Activated CD4-positive, CD25-positive, alpha-beta regulatory T cell treated with anti-CD3 and anti-CD28 coated beads, Interleukin-2, amount 50 U/mL, for 16 hours (primary cell): ENCODE data around the gene SVOPL.

Source experiments
- DNase-seq: peaks from one replicate; pipeline ENCODE4 v3.0.0-alpha.2; 2020; ENCODE audit warnings: low read depth, low spot score

SVOPL gene

GRCh38 chr7:138661069-138661635 is 40.0 kb downstream of the SVOPL start:
- DNase-seq, result no peak

DNA sequence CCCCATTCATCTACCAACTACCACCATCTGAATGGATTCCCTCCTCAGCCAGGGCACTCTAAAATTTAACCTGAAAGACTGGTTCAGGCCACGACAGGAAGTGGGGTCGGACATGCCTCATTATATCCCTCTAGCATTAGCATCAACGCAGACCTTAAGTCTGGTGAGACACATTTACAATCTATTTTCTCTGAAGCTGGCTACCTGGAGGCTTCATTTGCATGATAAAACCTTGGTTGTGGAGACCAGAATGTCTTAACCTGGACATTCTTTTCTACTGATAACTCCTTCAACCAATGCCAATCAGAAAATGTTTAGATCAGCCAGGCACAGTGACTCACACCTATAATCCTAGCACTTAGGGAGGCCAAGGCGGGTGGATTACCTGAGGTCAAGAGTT is 42.3 kb downstream of the SVOPL start:
- no peak for DNase-seq

DNA sequence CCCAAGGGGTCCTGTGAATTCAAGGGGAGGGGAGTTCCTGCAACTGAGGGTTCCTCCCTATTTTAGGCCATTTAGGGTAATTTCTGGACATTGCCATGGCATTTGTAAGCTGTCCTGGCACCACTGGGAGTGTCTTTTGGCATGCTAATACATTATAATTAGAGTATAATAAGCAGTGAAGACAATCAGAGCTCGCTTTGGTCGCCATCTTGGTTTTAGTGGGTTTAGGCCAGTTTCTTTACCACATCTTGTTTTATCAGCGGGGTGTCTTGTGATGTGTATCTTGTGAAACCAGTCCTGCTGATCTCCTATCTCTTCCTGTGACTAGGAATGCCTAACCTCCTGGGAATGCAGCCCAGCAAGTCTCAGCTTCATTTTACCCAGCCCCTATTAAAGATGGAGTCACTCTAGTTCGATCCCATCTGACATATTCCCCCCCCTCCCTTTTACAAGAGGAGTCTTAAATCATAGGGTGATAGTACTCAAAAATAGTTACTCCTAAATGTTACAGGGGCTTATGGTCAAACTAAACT is 43.2 kb downstream of the SVOPL start:
- no peak for DNase-seq

DNA sequence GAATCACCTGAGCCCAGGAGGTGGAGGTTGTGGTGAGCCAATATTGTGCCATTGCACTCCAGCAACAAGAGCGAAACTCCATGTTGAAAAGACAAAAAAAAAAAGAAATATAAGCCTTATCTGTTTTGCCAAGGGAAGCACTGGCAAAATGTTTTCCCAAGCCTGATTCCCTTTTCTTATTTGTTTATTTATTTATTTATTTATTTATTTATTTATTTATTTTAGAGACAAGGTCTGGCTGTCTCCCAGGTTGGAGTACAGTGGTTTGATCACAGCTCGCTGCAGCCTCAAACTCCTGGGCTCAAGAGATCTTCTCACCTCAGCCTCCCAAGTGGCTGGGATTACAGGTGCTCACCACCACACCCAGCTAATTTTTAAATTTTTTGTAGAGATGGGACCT is 44.2 kb downstream of the SVOPL start:
- DNase-seq, result no peak

- DNase-seq, result no peak
These were observed 46.5 kb downstream of the SVOPL start for GRCh38 chr7:138654616-138655015.

GRCh38 chr7:138649506-138649905 is 51.7 kb downstream of the SVOPL start:
- no peak for DNase-seq

- no peak for DNase-seq
These were observed 55.9 kb downstream of the SVOPL start for GRCh38 chr7:138645284-138645683.

DNA sequence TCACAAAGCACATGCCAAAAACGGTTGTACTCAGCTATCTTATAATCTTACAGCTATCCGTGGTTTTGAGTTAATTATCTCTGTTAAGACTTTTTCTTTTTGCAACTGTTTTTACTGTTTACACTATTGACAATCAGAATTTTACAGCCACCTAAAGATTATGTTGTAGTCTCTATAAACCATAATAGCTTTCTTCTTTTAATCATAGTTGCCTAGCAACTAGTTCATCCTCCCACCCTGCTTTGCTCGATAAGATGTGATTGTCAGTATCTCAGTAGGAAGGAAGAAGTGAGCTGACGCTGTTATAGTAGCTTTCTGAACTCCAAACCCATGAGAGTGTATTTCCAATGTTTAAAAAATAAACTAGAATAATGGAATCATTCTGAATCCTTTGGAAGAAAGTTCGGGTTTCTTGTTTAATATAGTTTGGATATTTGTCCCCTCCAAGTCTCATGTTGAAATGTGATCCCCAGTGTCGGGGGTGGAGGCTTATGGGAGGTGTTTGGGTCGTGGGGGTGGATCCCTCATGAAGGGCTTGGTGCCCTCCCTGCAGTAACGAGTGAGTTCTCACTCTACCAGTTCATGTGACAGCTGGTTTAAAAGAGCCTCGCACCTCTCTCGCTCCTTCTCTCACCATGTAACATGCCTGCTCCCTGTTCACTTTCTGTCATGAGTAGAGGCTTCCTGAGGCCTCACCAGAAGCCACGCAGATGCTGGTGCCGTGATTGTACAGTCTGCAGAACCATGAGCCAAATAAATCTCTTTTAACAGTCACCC is 68.1 kb downstream of the SVOPL start:
- DNase-seq, result no peak

DNA sequence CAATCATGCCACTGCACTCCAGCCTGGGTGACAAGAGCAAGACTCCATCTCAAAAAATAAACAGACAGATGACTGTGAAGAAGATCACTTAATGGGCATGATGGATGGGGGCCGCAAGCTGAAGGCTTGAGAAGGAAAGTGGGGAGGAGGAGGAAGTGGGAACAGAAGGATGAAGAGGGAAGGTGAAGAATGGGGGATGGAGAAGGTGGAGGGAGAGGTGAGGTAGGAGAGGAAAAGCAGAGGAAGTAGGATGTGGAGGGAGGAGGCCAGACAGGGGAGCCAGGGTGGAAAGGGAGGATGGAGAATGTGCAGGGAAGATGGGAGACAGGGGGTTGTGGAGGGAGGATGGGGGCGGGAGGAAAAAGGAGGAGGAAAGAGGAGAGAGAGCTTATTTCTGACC is 68.8 kb downstream of the SVOPL start:
- no peak for DNase-seq

DNA sequence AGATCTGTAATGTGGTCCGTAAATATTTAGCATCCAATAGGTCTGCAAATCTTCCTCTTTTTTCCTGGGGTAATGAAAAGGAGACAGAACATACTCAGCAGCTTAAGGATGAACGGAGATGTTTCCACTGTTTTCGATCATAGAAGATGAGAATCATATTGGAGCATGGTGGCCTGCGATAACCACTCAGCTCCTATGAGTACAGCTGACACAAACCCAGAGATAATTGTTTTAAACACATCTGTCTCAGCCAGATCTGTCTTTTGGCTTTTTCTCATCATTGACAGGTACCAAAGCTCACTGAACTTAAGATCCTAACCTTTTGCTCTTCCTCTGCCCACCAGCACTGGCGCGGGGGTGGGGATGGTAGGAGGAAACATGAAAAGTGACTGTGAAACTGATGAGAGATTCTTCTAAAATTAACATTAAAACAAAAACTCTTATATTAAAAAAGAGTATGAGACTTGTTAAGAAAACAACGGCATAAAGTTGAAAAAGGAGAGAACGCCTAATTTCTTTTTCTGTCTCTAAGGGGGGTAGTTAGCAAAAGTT is 71.0 kb downstream of the SVOPL start:
- DNase-seq, result no peak

DNA sequence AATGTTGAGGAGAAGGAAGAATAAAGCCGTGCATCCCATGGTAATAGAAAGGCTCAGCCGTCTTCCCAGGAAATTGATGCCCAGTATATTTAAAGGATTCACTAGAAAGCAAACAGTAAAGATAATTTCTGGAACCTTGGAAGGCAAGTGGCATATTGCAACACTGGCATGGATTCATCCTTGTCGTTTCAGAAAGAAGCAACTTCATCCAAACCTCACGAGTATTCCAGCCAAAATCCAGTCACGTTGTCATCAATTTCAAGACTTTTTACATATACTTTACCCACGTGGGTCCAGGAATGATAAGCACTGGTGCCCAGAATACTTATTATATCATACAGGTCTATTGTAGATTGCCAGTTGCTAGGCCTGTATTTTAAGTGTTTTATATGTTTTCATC is 73.8 kb downstream of the SVOPL start:
- no peak for DNase-seq

DNA sequence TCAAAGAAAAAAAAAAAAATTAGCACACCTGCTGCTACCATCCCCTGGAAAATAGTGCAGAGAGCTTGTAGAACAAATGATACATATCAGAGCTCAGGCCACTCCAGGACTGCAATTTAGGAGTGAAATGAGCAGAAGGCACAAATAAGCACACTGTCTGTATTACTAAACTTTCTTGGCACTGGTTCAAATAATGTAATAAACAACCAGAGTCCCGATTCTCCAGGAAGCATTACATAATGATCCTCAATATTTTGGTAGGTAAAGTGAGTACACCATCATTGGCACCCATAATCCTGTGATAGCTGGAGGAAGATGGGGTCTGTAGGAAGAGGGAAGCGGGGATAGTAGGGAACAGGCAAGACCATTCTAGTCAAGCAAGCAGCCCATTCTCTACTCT is 74.3 kb downstream of the SVOPL start:
- no peak for DNase-seq

DNA sequence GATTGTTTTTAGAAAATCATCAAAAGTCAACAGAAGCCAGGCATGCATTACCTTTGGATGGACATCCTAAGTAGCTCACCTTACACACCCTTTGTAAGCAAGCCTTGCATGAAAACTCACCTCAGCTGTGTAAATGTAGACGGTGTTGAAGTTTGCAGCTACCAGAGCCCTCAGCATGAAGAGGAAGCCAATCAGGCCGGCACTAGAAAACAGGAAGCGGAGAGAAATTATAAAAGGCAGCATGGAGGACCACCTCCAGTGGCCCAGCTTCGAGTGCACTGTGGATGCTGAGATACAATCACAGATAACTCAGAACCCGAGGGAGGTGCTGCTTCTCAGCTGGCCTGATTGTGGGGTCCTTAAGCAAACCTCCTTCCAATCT is 75.3 kb downstream of the SVOPL start:
- DNase-seq, result no peak

DNA sequence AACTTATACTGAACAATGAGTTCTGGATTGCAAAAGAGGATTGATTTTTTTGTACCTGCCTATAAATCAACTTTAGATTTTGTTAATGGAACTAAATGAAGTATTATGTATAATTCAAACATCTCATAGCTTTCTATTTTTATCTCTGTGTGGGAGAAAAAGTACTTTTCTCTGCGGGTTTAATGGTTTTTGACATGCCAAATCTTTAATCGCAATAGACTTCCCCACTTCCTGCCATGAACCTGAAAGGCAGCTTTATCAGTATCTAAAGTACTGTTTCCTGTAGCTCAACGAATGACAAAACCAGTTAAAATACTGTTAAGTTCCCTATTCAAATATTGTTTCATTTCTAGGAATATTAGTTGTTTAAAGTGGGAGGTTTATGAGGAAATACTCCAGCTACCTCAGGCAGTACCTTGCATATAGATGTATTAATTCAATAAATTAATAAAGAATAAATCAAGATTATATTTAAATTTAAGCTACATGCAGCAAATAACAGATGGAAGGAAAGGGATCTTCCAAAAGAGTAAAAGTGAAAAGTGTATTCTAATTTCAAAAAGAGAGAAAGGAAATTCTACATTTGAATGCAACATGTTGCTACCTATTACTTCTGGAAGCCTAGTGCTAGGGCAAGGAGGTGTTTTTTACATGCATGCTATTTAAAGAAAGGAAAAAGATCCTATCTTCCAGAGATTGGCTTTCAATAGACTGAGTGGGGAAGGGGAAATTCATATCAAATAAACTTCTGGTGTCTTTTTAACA is 75.9 kb downstream of the SVOPL start:
- no peak for DNase-seq

DNA sequence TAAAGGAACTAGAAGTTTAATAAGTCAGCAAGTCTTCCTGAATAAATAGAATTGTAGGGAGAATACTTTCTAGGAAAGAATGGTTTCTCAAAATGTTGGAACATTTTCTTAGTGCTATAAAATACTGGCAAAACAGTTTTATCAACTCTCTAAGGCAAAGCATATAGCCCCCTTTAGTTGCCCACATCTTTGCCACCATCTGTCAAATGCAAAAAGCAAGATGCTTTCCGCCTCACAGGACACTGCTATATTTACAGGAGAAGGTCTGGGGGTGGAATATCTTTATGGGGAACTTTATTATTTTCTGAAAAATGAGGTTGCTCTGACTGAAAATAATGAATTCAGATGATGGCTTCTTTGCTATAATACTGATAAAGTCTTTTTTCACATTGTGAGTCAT is 78.3 kb downstream of the SVOPL start:
- DNase-seq, result no peak

GRCh38 chr7:138618933-138619332 is 82.2 kb downstream of the SVOPL start:
- DNase-seq, result no peak

- no peak for DNase-seq
These were observed 82.7 kb downstream of the SVOPL start for GRCh38 chr7:138618506-138618905.

DNA sequence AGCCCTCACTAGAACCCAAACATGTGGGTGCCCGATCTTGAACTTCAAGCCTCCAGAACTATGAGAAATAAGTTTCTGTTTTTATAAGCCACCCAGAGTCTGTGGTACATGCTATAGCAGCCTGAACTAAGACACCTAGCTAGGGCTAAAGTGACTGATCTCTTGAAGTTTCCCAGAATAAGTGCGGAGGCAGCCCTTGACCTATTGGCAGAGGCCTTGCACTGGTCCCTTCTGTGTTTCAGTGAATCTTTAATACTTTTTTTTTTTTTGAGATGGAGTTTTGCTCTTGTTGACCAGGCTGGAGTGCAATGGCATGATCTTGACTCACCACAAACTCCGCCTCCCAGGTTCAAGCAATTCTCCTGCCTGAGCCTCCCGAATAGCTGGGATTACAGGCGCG is 85.1 kb downstream of the SVOPL start:
- no peak for DNase-seq

DNA sequence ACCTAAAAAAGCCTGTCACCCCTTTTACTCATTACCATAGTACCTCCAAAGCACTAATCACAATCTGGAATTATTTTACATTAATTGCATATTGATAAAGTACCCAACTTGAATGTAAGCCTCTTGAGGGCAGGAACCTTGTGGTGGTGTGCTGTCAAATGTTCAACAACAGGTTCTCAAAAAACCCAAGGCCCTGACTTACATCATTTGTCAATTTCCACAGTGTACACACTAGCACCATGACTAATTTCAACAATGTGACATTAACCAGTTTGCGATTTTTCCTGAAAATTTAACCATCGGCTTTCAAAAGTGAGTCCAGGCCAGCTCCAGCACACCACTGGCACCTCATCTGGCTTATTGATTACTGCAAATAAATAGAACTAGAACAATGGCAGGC is 87.5 kb downstream of the SVOPL start:
- DNase-seq, result no peak

DNA sequence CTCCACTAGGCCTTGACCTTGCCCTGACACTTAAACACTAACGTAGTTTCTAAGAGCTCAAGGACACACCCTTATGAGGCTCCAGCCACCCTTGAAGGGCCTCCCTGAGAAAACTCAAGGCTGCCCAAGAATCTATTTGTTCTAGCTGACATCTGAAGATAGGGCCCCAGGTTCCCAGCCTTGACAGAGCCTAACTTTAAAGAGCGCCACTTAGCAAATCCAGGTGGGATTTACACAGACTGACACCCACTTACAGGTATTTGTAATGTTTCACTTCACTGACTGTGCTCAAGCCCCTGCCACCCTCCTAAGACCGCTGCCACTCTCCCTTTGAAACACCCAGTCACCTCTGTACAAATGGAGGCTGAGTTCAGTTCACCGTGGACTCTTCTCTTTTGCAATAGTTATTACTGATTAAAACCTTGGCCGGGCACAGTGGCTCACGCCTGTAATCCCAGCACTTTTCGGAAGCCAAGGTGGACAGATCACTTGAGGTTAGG is 90.4 kb downstream of the SVOPL start:
- no peak for DNase-seq

DNA sequence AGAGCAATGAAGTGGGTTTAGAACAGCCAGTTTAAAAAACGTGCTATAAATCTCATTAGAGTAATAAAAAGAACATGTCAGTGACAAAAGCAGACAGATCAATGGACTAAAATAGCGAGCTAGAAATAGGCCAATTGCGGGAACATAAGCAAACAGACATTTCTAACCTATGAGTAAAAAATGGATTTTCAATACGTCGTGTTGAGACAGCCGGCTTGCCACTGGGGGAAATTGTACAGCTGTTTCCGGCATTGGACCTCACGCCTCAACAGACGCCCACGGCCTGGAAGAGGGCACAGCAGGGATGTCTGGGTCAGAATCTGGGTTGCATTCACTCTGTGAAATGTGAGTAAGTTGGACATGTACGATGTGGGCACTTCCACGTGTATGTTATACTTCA is 92.9 kb downstream of the SVOPL start:
- DNase-seq, result no peak
